GM23248 (cell line): Measurements from ENCODE around the gene ISM1. TPM values are rescaled to one million over a fixed set of nuclear protein-coding genes. Genes with fewer than 3 reads are reported as not detected.

Experiments used
- DNase-seq: peaks from one replicate; pipeline ENCODE4 v3.0.0-alpha.2; 2015
- H2AFZ ChIP-seq: fragments of 200-600 bp; sonication (generic); 2 replicates; pipeline ENCODE4 v1.6.1; 2016; ENCODE audit warnings: antibody characterized with exemption
- H3F3A ChIP-seq: fragments of 200-600 bp; sonication (generic); 2 replicates; pipeline ENCODE4 v1.6.1; 2016; ENCODE audit warnings: mild to moderate bottlenecking, antibody characterized with exemption, mixed run types; ENCODE audit not compliant: insufficient read depth
- H3K27ac ChIP-seq: fragments of 200-600 bp; sonication (generic); 2 replicates; pipeline ENCODE4 v1.5.1; 2016; ENCODE audit warnings: mild to moderate bottlenecking
- H3K27me3 ChIP-seq: fragments of 200-600 bp; sonication (generic); replicated peaks from 2 replicates; pipeline ENCODE4 v1.6.1; 2016; ENCODE audit warnings: mild to moderate bottlenecking; ENCODE audit not compliant: insufficient read depth
- H3K36me3 ChIP-seq: fragments of 200-600 bp; sonication (generic); 2 replicates; pipeline ENCODE4 v1.6.1; 2016; ENCODE audit warnings: low read depth, mild to moderate bottlenecking
- H3K4me1 ChIP-seq: fragments of 200-600 bp; sonication (generic); 2 replicates; pipeline ENCODE4 v1.6.1; 2016; ENCODE audit warnings: mild to moderate bottlenecking; ENCODE audit not compliant: insufficient read depth
- H3K4me2 ChIP-seq: fragments of 200-600 bp; sonication (generic); one replicate; pipeline ENCODE4 v1.6.1; 2016; ENCODE audit warnings: mild to moderate bottlenecking; ENCODE audit not compliant: unreplicated experiment
- H3K4me3 ChIP-seq: fragments of 200-600 bp; sonication (generic); 2 replicates; pipeline ENCODE4 v1.5.1; 2016; ENCODE audit warnings: mild to moderate bottlenecking
- H3K79me2 ChIP-seq: fragments of 200-600 bp; sonication (generic); 2 replicates; pipeline ENCODE4 v1.6.1; 2016; ENCODE audit warnings: mild to moderate bottlenecking; ENCODE audit not compliant: insufficient read depth
- H3K9ac ChIP-seq: fragments of 200-600 bp; sonication (generic); 2 replicates; pipeline ENCODE4 v1.6.1; 2016; ENCODE audit warnings: mild to moderate bottlenecking
- H3K9me2 ChIP-seq: fragments of 200-600 bp; sonication (generic); 2 replicates; pipeline ENCODE4 v1.6.1; 2016; ENCODE audit warnings: mixed run types, mild to moderate bottlenecking, moderate library complexity; ENCODE audit not compliant: insufficient read depth
- H3K9me3 ChIP-seq: fragments of 200-600 bp; sonication (generic); one replicate; pipeline ENCODE4 v1.6.1; 2017; ENCODE audit warnings: low read depth
- H4K20me1 ChIP-seq: fragments of 200-600 bp; sonication (generic); 2 replicates; pipeline ENCODE4 v1.6.0; 2016; ENCODE audit not compliant: insufficient read depth
- EZH2 ChIP-seq: fragments of 200-600 bp; sonication (generic); IDR thresholded peaks from 2 replicates; pipeline ENCODE4 v1.6.1; 2018; ENCODE audit warnings: antibody characterized with exemption, mild to moderate bottlenecking; ENCODE audit not compliant: insufficient read depth, poor library complexity, severe bottlenecking
- EZH2phosphoT487 ChIP-seq: fragments of 200-600 bp; sonication (generic); IDR thresholded peaks from 2 replicates; pipeline ENCODE4 v1.6.1; 2018; ENCODE audit warnings: antibody characterized with exemption, moderate library complexity, mild to moderate bottlenecking, low read depth; ENCODE audit not compliant: insufficient read depth
- WGBS, 2 experiments: methylation state at CpG; one replicate each; pipeline ENCODE4 v1.1.6; 2015 to 2017; ENCODE audit warnings: low lambda C conversion rate in 2 of 2, low coverage in 1 of 2; ENCODE audit errors: missing lambda C conversion rate in 2 of 2; 5-methylcytosine and 5-hydroxymethylcytosine counted together
- in situ Hi-C: fragments of 300-500 bp; cut with MboI; formaldehyde crosslinking; loops from 2 replicates; pipeline ENCODE4 v1.15.0; 2020
- polyA plus RNA-seq: library from polyadenylated mRNA; unstranded; fragments of >200 nt; fragmentation: Nextera tagmentation; extraction: Ambion mirVana; gene quantifications from 2 replicates; pipeline ENCODE4 v1.2.1, GENCODE V29; 2016
- total RNA-seq: library from RNA; depleted of rRNA; stranded (reverse); fragments of >200 nt; shearing (Covaris generic); gene quantifications from 2 replicates; pipeline ENCODE4 v1.2.3, GENCODE V29; 2014

ISM1 gene
- total and polyA plus RNA-seq, 2 experiments from 2014 or later, result 0.06 TPM; not detected in 1

- Histone ChIP-seq H3K9ac (no peak overlapping the region), H3K27ac (no peak overlapping the region), H4K20me1 (no peaks in the 10 kb centered on the region), H3K36me3 (no peaks in the 10 kb centered on the region), H3K4me2 (no peak overlapping the region), H2AFZ (no peak overlapping the region), H3K4me1 (no peaks in the 10 kb centered on the region), H3K27me3 (no peaks in the 10 kb centered on the region), H3K4me3 (no peak overlapping the region), H3K9me3 (no peaks in the 10 kb centered on the region), H3K79me2 (no peaks in the 10 kb centered on the region), H3F3A (no peaks in the 10 kb centered on the region), H3K9me2 (no peaks in the 10 kb centered on the region)
- in situ Hi-C loops, result no loop called here
- no peak for DNase-seq
- TF ChIP-seq EZH2 (no peak), EZH2phosphoT487 (no peak)
- 91 to 92% methylated on average over 18 of the region's 18 CpGs for WGBS, 2 experiments
Observed at GRCh38 chr20:13299401-13299800, 78.3 kb downstream of the ISM1 start.

GRCh38 chr20:13301596-13301995 is 80.5 kb downstream of the ISM1 start:
- no peaks in the 10 kb centered on the region for H4K20me1 ChIP-seq
- no peak overlapping the region for H3K4me3 ChIP-seq
- H3K9me2 ChIP-seq, result no peaks in the 10 kb centered on the region
- no peaks in the 10 kb centered on the region; the same call in 1 of the 2 replicates for H3K27me3 ChIP-seq
- in situ Hi-C loops, result no loop called here
- no peak overlapping the region for H3K27ac ChIP-seq
- no peaks in the 10 kb centered on the region for H3K79me2 ChIP-seq
- TF ChIP-seq EZH2phosphoT487 (no peak), EZH2 (no peak)
- no peak for DNase-seq
- H3F3A ChIP-seq, result no peaks in the 10 kb centered on the region
- no peak overlapping the region for H3K9ac ChIP-seq
- no peak overlapping the region for H3K4me2 ChIP-seq
- H3K36me3 ChIP-seq, result no peaks in the 10 kb centered on the region
- H2AFZ ChIP-seq, result no peak overlapping the region
- H3K4me1 ChIP-seq, result no peaks in the 10 kb centered on the region
- H3K9me3 ChIP-seq, result no peaks in the 10 kb centered on the region
- WGBS, 2 experiments, result 92 to 95% methylated on average over 2 of the region's 2 CpGs

- Histone ChIP-seq H3K4me1 (no peaks in the 10 kb centered on the region), H2AFZ (no peak overlapping the region), H3K9me2 (no peaks in the 10 kb centered on the region), H3K27ac (no peak overlapping the region), H3K36me3 (no peaks in the 10 kb centered on the region), H3K27me3 (no peaks in the 10 kb centered on the region; the same call in 1 of the 2 replicates), H3K4me3 (no peak overlapping the region), H3K9me3 (no peaks in the 10 kb centered on the region), H3K79me2 (no peaks in the 10 kb centered on the region), H3K9ac (no peak overlapping the region), H3F3A (no peaks in the 10 kb centered on the region), H3K4me2 (no peak overlapping the region), H4K20me1 (no peaks in the 10 kb centered on the region)
- no peak for TF ChIP-seq EZH2
- TF ChIP-seq EZH2phosphoT487, result no peak
- DNase-seq, result peak; percentile 60
- 56 to 62% methylated on average over 9 of the region's 9 CpGs for WGBS, 2 experiments
- in situ Hi-C loops, result no loop called here
Observed at GRCh38 chr20:13302647-13303450, 81.8 kb downstream of the ISM1 start.

GRCh38 chr20:13305284-13305683 is 84.2 kb downstream of the ISM1 start:
- Histone ChIP-seq H3K9me3 (no peaks in the 10 kb centered on the region), H3K4me2 (peak overlapping the region; percentile 58), H3F3A (no peaks in the 10 kb centered on the region), H4K20me1 (no peaks in the 10 kb centered on the region), H3K36me3 (no peaks in the 10 kb centered on the region), H2AFZ (no peak overlapping the region; the same call in 1 of the 2 replicates), H3K4me3 (no peak overlapping the region), H3K4me1 (no peaks in the 10 kb centered on the region), H3K9me2 (no peaks in the 10 kb centered on the region), H3K9ac (no peak overlapping the region), H3K27me3 (no peaks in the 10 kb centered on the region; the same call in 1 of the 2 replicates), H3K79me2 (no peaks in the 10 kb centered on the region), H3K27ac (no peak overlapping the region)
- TF ChIP-seq EZH2, result no peak
- TF ChIP-seq EZH2phosphoT487, result no peak
- WGBS, 2 experiments, result 3 to 5% methylated on average over 6 of the region's 6 CpGs
- peak; percentile 33 for DNase-seq
- in situ Hi-C loops, result no loop called here
